CD4-positive, alpha-beta T cell (primary cell): ENCODE measurements around the gene RPUSD4. TPM values are rescaled to one million over a fixed set of nuclear protein-coding genes. Genes with fewer than 3 reads are reported as not detected.

ENCODE experiments used
- ATAC-seq: fragments of 200-7000 bp; cut with Tn5 transposase; one replicate; pipeline ENCODE4 v1.10.0; 2022; ENCODE audit warnings: mild to moderate bottlenecking; ENCODE audit not compliant: poor library complexity
- CTCF ChIA-PET: fragments of 350-600 bp; sonication (Branson Sonifier 250); formaldehyde crosslinking; loops from one replicate; lab custom pipeline; 2021; ENCODE audit warnings: antibody characterized with exemption, inconsistent platforms; lab: Charles Lee
- POLR2A ChIA-PET: fragments of 350-600 bp; sonication (Branson Sonifier 250); formaldehyde crosslinking; loops from one replicate; lab custom pipeline; 2021; ENCODE audit warnings: antibody characterized with exemption, inconsistent platforms; lab: Charles Lee
- DNase-seq, 14 experiments: peaks; one replicate each; pipeline ENCODE4 v3.0.0-alpha.2; 2013 to 2020; ENCODE audit warnings: mixed read lengths in 2 of 14
- H3K27ac ChIP-seq, 2 donors: one replicate each; pipeline versions ENCODE4 v1.5.1 to v1.7.0; 2013; ENCODE audit warnings: low read length in 2 of 2, low read depth in 1 of 2, mild to moderate bottlenecking in 1 of 2
- H3K27me3 ChIP-seq, 2 experiments: 1 replicate in 1 of 2; 2 replicates in 1 of 2; pipeline versions ENCODE4 v1.6.1 to v1.7.0; 2013; ENCODE audit warnings: low read length in 2 of 2, control low read depth in 1 of 2, mild to moderate bottlenecking in 1 of 2, moderate library complexity in 1 of 2; ENCODE audit not compliant: insufficient read depth in 2 of 2, control insufficient read depth in 1 of 2
- H3K36me3 ChIP-seq: one replicate; pipeline ENCODE4 v1.6.1; 2013; ENCODE audit warnings: low read length, control low read depth; ENCODE audit not compliant: insufficient read depth
- H3K4me1 ChIP-seq: one replicate; pipeline ENCODE4 v1.6.1; 2013; ENCODE audit warnings: low read length, control low read depth; ENCODE audit not compliant: insufficient read depth
- H3K4me3 ChIP-seq: one replicate; pipeline ENCODE4 v1.5.1; 2013; ENCODE audit warnings: mild to moderate bottlenecking, low read length, moderate library complexity
- H3K9me3 ChIP-seq, 2 experiments: 1 replicate in 1 of 2; 2 replicates in 1 of 2; pipeline versions ENCODE4 v1.6.1 to v1.7.0; 2013; ENCODE audit warnings: low read length in 2 of 2, mild to moderate bottlenecking in 2 of 2, control low read depth in 1 of 2, moderate library complexity in 1 of 2; ENCODE audit not compliant: control insufficient read depth in 1 of 2, insufficient read depth in 1 of 2
- H3K27ac Mint-ChIP-seq: one replicate; pipeline ENCODE4 v1.8.0; 2020; ENCODE audit warnings: mixed read lengths
- H3K27me3 Mint-ChIP-seq: one replicate; pipeline ENCODE4 v1.8.0; 2021; ENCODE audit warnings: mixed read lengths
- H3K36me3 Mint-ChIP-seq: one replicate; pipeline ENCODE4 v1.8.0; 2021; ENCODE audit warnings: low read depth, mixed read lengths
- H3K4me1 Mint-ChIP-seq: one replicate; pipeline ENCODE4 v1.8.0; 2021; ENCODE audit warnings: low read depth, mixed read lengths
- H3K4me3 Mint-ChIP-seq: one replicate; pipeline ENCODE4 v1.8.0; 2020; ENCODE audit warnings: mild to moderate bottlenecking, mixed read lengths
- H3K9me3 Mint-ChIP-seq: one replicate; pipeline ENCODE4 v1.8.0; 2020; ENCODE audit warnings: mixed read lengths
- CTCF ChIP-seq: fragments of 200-600 bp; IDR thresholded peaks from one replicate; pipeline ENCODE4 v1.8.0; 2022; ENCODE audit warnings: antibody characterized with exemption, mild to moderate bottlenecking
- intact Hi-C, 2 experiments: fragments of 100-400 bp; cut with DNase I in 1 of 2; cut with micrococcal nuclease in 1 of 2; formaldehyde crosslinking; loops; one replicate each; pipeline versions ENCODE4 v1.15.1 to v1.9.0; 2023 to 2025; cut with DNase I, micrococcal nuclease
- total RNA-seq, 174 experiments: library from RNA in 2 of 174; stranded (reverse) in 2 of 174; gene quantifications; one replicate each; pipeline ENCODE4 v1.2.3 and lab custom pipeline; 2021 to 2026

Gene RPUSD4
- total RNA-seq, 2 experiments from 2014 or later, result 33.1 to 37.6 TPM

- H3K4me1 Mint-ChIP-seq, result no peaks in the 10 kb centered on the region
- no peaks in the 10 kb centered on the region for H3K4me1 ChIP-seq
- no peaks in the 10 kb centered on the region for H3K9me3 Mint-ChIP-seq
- no peaks in the 10 kb centered on the region for H3K27me3 Mint-ChIP-seq
- POLR2A ChIA-PET, result no interaction called here
- CTCF ChIA-PET, result no interaction called here
- intact Hi-C loops, result no loop called here
- no peak overlapping the region for H3K4me3 Mint-ChIP-seq
- no peaks in the 10 kb centered on the region for H3K36me3 ChIP-seq
- no peaks in the 10 kb centered on the region for H3K27me3 ChIP-seq
- TF ChIP-seq CTCF, result no peak
- DNase-seq (no peak), ATAC-seq (no peak)
- no peak overlapping the region for H3K27ac ChIP-seq
- H3K4me3 ChIP-seq, result no peak overlapping the region
- H3K9me3 ChIP-seq, result no peaks in the 10 kb centered on the region
- H3K27ac Mint-ChIP-seq, result no peak overlapping the region
- H3K36me3 Mint-ChIP-seq, result no peaks in the 10 kb centered on the region
These were observed 54.0 kb downstream of the RPUSD4 start for GRCh38 chr11:126157326-126158030.

GRCh38 chr11:126156814-126157213 lies 54.6 kb downstream of the RPUSD4 start:
- no peak for ATAC-seq

GRCh38 chr11:126155402-126156187 lies 55.9 kb downstream of the RPUSD4 start:
- H3K27me3 Mint-ChIP-seq, result no peaks in the 10 kb centered on the region

More at GRCh38 chr11:126156814-126157213, 54.6 kb downstream of the RPUSD4 start:
- no peaks in the 10 kb centered on the region for H3K4me1 Mint-ChIP-seq
- peaks cover 4% of the 10 kb centered on the region for H3K9me3 Mint-ChIP-seq
- Histone ChIP-seq H3K36me3 (no peaks in the 10 kb centered on the region), H3K27me3 (no peaks in the 10 kb centered on the region), H3K4me1 (no peaks in the 10 kb centered on the region), H3K9me3 (no peaks in the 10 kb centered on the region), H3K4me3 (no peak overlapping the region), H3K27ac (no peak overlapping the region)
- no peak overlapping the region for H3K27ac Mint-ChIP-seq
- intact Hi-C loops, result no loop called here
- H3K4me3 Mint-ChIP-seq, result no peak overlapping the region
- H3K27me3 Mint-ChIP-seq, result no peaks in the 10 kb centered on the region
- CTCF ChIA-PET, result no interaction called here
- POLR2A ChIA-PET, result no interaction called here
- no peaks in the 10 kb centered on the region for H3K36me3 Mint-ChIP-seq
- no peak for DNase-seq
- TF ChIP-seq CTCF, result no peak

More at GRCh38 chr11:126155402-126156187, 55.9 kb downstream of the RPUSD4 start:
- no peak for TF ChIP-seq CTCF
- CTCF ChIA-PET, result no interaction called here
- no peaks in the 10 kb centered on the region for H3K4me1 ChIP-seq
- H3K4me3 ChIP-seq, result no peak overlapping the region
- intact Hi-C loops, result no loop called here
- H3K36me3 ChIP-seq, result no peaks in the 10 kb centered on the region
- peaks cover 0 to 5% of the 10 kb centered on the region in 2 experiments for H3K9me3 ChIP-seq
- H3K27ac ChIP-seq, result no peak overlapping the region
- no peak for DNase-seq
- POLR2A ChIA-PET, result no interaction called here
- Mint-ChIP-seq H3K9me3 (peaks cover 4% of the 10 kb centered on the region), H3K27ac (no peak overlapping the region), H3K36me3 (no peaks in the 10 kb centered on the region), H3K4me1 (no peaks in the 10 kb centered on the region), H3K4me3 (no peak overlapping the region)
- no peak for ATAC-seq
- H3K27me3 ChIP-seq, result no peaks in the 10 kb centered on the region
